OCI-LY1 (cell line): ENCODE data around the gene LMBRD1.

ENCODE experiments used
- CTCF ChIP-seq: fragments of 200-600 bp; sonication (generic), shearing (Covaris generic); IDR thresholded peaks from 2 replicates; pipeline ENCODE4 v1.5.1; 2017; ENCODE audit warnings: mild to moderate bottlenecking, antibody characterized with exemption, low read length, moderate library complexity, mixed read lengths
- EZH2 ChIP-seq: fragments of 200-600 bp; sonication (generic), shearing (Covaris generic); IDR thresholded peaks from 2 replicates; pipeline ENCODE4 v1.8.0; 2017; ENCODE audit warnings: borderline replicate concordance, mixed run types, mild to moderate bottlenecking, antibody characterized with exemption, low read length, moderate library complexity, mixed read lengths

GRCh38 chr6:69820438-69820837, 23.6 kb upstream of the LMBRD1 start:
- TF ChIP-seq CTCF, result no peak
- TF ChIP-seq EZH2, result no peak
